Measurements from ENCODE around the gene TWF2.

DNA sequence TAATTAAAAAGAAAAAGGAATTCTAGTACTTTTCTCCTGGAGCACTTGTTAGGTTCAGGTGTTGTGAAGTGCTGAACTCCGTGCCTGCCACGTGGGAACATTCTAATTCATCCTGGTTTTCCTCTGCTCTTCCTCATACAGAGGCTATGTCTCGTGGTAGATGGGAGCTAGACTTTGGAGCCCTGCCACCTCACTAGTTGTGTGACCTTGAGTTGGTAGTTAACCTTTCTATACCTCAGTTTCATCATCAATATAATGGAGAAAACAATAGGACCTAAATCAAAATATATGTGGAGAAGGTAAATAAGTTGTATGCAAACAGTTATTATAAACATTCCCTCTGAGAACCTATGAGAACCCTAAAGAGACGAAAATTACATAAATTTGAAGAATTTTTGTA is 30.4 kb downstream of the TWF2 start:
- TF ChIP-seq POLR2A (IDR thresholded peaks at IDR 0.05): no peak
- no peak for TF ChIP-seq CTCF (IDR thresholded peaks at IDR 0.05)
